Measurements from ENCODE around the gene ASB13.

DNA sequence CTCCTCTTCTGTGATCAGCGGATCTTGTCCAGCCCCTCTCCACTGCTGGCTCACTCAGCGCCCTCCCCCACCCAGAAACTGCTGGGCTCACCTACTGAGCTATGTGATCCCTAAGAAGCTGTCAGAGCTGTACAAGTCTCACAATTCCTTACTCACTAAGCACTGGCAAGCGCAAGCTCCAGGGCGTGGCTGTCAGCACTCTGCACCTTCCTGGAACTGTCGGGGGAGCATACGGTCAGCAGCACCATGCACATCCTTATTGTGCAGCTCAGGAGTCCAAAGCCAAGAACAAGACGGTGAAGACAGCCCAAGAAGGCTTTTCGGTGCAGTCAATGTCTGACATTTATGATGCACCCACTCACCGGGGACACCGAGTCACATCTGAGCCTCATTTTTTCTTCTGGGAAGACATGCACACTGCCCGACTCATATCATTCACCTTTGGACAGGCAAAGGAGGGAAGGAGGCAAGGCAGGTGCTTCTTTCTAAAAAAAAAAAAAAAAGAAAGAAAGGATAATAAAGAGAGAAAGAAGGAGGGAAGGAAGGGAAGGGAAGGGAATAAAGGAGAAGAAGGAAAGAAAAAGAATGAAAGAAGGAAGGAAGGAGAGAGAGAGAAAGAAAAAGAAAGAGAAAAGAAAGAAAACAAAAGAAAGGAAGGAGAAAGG, 56.3 kb downstream of the ASB13 start:
- TF ChIP-seq EZH2 (IDR thresholded peaks at IDR 0.05) (no peak), POLR2A (IDR thresholded peaks at IDR 0.05; ENCODE audit: borderline replicate concordance, extremely low read depth, insufficient read depth, insufficient read length) (no peak)

All from HCT116 (cell line).